Ecto neural progenitor cell (in vitro differentiated cells): ENCODE results near the gene SMC2.

ENCODE experiments used
- DNase-seq: peaks from one replicate; pipeline ENCODE4 v3.0.0-alpha.2; 2018; ENCODE audit warnings: low spot score

The SMC2 gene

DNA sequence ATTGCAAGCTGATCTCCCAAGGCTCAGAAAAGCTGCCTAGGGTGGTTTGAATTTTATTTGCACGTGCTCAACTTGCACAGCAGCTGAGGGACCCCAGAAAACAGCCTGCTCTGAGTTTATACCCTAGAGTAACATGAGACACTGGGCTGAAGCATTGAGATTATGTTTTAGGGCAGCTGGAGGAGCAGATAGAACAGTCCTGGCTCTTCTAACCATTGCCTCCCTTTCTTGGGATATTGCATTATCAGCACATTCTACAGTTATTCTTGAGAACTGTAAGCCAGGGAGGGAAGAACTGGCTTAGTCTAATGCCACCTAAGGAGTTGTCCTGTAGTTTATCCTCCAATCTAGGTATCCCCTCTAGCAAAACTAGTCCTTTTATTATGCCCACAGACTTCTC lies 10.3 kb downstream of the SMC2 start:
- DNase-seq: no peak

DNA sequence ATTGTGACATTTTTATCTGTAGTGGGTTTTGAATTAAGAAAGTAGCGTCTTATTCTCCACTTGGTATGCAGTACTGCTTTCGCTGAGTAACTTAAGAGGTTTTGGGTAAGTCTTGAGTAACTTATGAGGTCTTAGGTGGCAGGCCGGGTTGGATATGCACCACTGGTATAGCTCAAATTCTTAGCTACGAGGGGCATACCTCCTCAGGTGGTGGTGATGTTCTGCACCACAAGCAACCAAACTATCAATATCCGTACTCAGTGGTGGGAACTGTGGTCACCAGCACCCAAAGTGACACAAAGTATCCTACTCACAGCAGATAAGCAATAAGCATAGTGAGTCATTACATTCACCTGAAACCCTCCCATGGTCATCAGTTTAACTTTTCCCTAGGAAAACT lies 13.7 kb downstream of the SMC2 start:
- DNase-seq: no peak

DNA sequence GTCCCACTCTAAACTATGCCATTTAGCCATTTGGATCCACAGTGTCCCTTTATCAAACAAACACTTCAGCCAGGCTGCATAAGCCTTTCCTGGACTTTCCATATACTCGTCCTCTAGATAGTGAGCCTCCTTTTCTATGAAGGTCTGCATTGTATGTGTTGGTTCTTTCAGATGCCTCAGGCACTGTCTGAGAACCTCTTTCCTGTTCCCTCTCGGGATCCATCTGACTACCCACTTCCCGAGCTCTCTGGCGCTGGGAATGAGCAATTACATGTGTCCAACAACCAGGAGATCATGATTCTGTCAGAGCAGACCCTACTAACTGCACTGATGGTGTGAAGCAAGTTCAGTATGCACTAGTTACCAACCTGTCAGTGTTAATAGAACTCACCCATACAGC lies 14.2 kb downstream of the SMC2 start:
- DNase-seq: no peak

DNA sequence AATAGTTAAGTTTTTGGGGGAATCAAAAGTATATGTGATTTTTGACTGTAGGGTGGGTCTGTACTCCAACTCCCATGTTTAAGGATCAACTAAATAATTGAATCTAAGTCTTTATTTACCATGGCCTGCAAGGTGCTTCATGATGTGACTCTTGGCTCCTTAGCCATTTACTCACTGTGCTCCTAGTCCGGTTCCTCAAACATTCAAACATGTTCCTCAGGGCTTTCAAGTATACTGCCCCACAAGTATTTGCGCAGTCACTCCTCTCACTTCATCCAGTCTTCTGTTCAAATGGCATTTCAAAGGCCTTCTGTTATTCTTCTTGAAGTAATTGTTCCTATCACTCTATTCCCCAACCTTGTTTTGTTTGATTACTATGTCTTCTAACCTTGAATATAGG lies 16.4 kb downstream of the SMC2 start:
- no peak for DNase-seq

DNA sequence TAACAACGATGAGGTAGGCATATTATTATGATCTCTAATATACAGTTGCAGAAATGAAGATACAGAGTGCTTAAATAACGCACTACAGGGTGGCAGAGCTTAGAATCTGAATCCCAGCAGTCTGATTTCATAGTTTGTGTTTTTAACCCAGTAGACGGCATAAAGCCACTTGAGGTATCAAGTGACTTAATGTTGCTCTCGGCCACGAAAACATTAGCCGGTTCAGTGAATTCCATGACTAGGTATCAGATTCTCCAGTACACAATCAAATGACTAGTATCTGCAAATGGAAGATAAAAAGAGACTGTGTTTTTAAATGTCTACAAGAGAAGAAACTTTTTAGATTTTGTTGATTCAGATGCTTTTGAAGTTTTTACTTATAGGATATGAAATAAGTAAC lies 24.8 kb downstream of the SMC2 start:
- no peak for DNase-seq

DNA sequence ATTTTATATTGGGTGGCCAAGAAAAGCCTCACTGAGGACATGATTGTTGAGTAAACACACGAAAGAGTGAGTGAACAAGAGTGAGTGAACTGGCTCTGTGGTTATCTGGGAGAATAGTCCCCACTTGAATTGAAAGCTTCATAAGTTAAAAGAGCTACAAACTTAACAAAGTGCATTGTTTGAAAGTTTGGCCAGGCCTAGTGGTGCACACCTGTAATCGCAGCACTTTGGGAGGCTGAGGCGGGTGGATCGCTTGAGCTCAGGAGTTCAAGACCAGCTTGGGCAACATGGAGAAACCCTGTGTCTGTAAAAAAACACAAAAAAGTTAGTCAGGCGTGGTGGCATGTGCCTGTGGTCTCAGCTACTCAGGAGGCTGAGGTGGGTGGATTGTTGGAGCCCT lies 26.9 kb downstream of the SMC2 start:
- DNase-seq: no peak

DNA sequence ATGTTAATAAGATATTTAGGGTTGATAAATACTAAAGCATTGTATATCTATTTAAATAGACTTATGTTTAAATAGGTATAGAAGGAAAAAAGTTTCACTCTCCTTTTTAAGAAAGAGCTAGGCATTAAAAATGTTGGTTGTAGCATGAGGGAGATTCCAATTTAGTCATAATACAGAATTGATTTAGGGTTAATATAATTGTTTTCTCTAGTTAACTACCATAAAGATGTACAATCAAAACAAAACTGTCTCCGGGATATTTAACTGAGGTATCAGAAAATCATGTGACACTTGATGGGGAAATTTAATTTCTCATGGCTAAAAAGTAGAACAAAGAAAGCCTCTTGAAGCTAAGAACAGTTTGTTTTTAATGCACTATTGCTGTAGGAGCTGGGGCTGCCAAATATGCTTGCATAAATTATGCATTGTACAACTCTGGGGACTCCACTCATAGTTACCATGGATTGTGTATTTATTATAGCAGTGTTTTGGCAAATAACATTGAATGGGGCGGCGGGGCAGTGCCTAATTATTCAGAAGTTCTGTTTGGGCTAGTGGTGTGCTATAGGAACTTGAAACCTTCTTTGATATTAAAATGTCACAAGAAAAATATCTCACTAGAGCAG lies 44.2 kb downstream of the SMC2 start:
- DNase-seq: no peak

DNA sequence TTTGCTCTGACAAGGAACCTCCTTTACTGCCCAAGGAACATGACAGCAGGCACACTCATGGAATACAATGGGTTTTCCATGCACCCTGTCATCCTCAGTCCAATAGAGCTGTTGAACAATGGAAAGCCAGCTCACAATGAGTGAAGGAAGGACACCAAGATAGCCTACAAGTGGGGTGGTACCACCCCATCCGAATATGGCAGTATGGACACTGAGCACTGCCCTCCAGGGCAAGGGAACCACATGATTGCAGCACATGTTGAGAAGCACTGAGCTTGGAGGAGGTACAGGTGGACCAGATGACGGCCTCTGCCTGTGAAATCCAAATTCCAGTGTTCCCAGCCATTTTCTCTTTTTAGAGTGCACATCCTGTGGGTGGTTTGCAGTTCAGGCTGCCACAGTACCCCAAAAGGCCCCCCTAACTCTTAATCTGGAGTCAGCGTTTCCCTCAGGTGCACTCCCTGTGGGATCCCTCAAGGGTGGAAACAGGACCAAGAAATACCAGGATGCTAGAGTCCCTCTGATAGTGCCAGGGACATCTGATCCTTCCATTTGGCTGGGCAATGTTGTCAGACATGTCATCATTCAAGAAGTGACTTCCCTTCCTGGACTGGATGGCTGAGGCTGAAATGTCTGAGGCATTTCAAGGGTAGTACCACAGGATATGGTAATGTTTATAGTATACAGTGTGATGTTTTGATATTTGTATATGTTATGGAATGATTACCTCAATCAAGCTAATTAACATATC lies 48.9 kb downstream of the SMC2 start:
- DNase-seq: no peak

DNA sequence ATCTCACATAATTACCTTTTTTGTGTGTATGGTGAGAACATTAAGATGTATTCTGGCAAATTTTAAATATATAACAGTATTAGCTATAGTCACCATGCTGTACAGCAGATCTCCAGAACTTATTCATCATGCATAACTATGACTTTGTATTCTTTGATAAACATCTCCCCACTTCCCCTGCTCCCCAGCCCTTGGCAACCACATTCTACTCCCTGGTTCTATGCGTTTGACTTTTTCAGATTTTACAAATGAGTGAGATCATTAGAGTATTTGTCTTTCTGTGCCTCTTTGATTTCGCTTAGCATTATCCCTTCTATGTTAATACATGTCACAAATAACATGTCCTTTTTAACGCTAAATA lies 49.4 kb downstream of the SMC2 start:
- DNase-seq: no peak

DNA sequence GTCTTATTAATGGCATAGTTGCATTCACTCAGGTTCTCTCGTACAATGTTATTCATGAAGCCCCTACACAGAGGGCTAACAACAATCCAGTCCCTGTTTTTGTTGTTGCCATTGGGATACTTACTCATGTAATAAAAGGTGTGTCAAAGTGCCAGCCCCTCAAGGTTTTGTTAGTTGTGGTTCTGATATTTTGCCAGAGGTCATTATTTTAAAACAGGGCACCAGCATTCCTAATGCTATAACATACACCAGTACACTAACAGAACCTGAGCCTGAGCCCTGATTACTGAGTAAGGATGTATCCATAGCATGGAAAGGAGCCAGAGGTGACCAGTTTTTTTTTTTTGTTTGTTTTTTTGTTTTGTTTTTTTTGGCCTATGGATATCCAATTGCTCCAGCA lies 50.2 kb downstream of the SMC2 start:
- no peak for DNase-seq

DNA sequence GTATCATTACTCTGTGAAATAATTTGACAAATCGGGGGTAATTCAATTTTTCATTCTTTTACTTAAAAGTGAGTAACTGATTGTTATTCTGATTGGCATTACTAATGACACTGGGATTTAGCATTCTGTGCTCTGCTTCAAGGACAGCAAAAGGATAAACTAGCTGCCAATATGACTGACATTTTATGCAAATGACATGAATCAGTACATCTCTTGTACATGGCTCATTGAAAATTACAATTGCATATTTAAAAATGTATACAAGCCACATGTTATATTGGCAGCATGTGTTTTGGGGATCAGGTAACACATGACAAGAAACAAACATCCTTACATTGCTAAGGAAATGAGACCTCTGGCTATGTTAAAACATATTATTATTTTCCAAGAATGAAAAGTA lies 79.0 kb downstream of the SMC2 start:
- DNase-seq: no peak

DNA sequence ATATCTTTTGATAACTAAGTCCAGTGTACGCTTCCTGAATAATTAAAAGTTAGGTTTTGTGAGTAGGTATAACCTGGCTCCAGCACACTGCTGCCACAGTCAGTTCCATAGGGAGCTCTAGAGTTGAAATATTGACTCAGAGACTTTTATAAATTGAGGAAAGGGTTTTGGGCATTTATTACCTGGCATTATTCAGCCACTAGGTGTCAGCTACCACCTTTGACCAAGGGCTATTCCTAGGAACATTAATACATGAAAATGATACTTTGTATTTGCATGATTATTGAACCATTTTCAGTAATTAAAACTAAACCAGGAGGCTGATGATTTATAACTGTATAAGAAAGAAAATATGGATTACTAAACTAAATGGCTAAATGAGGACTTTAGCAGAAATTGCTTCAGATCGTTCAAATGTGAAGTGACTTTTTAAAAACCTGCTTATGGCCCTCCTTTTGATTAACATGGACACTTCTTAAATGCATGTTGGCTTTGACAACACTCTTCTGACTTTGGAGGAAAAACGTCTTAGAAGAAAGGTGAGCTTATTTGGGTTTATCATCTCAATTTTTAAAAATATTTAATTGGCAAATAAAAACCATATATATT lies 83.0 kb downstream of the SMC2 start:
- DNase-seq: no peak

DNA sequence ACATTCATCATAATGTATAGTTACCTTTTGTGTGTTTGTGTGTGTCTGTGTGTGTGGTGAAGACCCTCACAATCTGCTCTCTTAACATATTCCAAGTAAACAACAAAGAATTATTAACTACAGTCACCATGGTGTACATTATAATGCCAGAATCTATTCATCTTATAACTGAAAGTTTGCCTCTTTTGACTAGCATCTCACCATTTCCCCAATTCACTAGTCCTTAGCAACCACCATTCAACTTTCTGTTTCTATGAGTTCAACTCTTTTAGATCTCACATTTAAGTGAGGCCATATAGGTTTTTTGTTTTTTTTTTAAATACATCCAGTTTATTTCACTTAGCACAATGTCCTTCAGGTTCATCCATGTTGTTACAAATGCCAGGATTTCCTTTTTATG lies 83.6 kb downstream of the SMC2 start:
- no peak for DNase-seq
